Glomerular visceral epithelial cell (primary cell): Measurements from ENCODE around the gene FLRT1.

ENCODE experiments used
- DNase-seq: peaks from one replicate; pipeline ENCODE4 v3.0.0-alpha.2; 2016; ENCODE audit errors: extremely low spot score

FLRT1 gene

GRCh38 chr11:64006398-64006797 lies 29.3 kb upstream of the FLRT1 start:
- DNase-seq = no peak

DNA sequence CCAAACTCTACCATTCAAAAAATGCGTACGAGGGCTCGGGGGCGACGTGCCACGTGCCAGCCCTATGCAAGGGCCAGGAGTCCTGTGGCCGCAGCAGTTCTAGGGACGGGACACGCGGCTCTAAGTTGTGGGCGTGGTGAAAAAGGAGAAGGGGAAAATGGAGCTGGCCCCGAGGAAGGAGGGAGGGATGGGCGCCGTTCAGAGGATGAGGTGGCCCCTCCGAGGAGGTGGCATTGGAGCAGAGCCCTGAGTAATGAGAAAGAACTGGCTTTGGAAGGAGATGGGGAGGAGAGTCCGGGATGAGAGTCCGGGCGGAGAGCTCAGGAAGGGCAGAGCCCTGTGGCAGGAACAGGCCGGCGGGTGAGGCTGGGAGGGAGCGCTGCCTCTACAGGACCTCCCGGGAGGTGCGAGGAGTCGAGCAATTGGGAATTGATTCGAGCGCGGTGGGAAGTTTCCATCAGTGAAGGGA lies 28.5 kb upstream of the FLRT1 start:
- no peak for DNase-seq

DNA sequence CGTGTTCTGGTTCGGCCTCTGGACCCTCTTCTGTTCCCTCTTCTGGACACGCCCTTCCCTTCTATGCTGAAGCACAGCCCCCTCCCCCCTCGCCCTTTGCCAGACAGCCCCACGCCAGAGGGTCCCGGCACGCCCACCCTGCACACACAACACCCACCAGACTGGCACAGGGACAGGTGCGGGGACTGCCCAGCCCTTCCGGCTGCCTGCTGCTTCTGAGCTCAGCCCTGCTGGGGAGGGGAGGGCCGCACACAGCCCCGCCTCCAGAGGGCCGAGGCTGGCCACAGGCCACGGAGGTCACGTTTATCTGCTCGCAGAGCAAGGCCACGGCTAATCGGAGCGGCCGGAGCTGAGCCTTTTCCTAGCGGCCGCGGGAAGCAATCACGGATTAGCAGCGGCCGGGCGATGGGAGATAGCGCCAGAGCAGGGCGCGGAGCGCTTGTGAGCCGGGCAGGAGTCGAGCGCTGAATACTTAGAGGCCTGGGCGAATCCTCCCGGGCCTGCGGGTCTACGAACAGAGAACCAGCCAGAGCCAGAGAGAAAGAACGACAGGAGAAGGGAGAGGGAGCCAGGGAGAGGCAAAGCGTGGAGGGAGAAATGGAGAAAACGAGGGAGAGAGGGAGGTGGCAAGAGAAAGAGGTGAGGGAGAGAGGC lies 28.0 kb upstream of the FLRT1 start:
- no peak for DNase-seq

- DNase-seq = no peak
These were observed 27.3 kb upstream of the FLRT1 start for GRCh38 chr11:64008283-64008913.

- no peak for DNase-seq
These were observed 26.7 kb upstream of the FLRT1 start for GRCh38 chr11:64008914-64009633.

DNA sequence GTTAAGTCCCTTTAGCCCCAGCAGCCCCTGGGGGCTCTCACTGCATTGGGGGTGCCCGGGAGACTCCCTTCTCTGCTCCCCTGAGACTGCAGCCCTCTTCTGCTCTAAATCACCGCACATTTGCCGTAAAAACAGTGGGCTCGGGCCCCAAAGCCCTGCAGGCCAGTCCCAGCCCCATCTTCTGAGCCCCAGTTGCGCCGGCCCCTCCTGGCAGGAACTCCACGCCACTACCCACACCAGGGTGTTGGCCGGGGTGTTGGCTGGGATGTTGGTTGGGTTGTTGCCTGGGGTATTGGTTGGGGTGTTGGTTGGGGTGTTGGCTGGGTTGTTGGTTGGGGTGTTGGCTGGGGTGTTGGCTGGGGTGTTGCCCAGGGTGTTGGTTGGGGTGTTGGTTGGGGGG lies 26.0 kb upstream of the FLRT1 start:
- no peak for DNase-seq

GRCh38 chr11:64010783-64011182 lies 24.9 kb upstream of the FLRT1 start:
- no peak for DNase-seq

- no peak for DNase-seq
These were observed 24.4 kb upstream of the FLRT1 start for GRCh38 chr11:64011371-64011770.

- DNase-seq = no peak
These were observed 22.4 kb upstream of the FLRT1 start for GRCh38 chr11:64013141-64013896.

- no peak for DNase-seq
These were observed 21.4 kb upstream of the FLRT1 start for GRCh38 chr11:64014356-64014755.

- no peak for DNase-seq
These were observed 20.2 kb upstream of the FLRT1 start for GRCh38 chr11:64015510-64015909.

DNA sequence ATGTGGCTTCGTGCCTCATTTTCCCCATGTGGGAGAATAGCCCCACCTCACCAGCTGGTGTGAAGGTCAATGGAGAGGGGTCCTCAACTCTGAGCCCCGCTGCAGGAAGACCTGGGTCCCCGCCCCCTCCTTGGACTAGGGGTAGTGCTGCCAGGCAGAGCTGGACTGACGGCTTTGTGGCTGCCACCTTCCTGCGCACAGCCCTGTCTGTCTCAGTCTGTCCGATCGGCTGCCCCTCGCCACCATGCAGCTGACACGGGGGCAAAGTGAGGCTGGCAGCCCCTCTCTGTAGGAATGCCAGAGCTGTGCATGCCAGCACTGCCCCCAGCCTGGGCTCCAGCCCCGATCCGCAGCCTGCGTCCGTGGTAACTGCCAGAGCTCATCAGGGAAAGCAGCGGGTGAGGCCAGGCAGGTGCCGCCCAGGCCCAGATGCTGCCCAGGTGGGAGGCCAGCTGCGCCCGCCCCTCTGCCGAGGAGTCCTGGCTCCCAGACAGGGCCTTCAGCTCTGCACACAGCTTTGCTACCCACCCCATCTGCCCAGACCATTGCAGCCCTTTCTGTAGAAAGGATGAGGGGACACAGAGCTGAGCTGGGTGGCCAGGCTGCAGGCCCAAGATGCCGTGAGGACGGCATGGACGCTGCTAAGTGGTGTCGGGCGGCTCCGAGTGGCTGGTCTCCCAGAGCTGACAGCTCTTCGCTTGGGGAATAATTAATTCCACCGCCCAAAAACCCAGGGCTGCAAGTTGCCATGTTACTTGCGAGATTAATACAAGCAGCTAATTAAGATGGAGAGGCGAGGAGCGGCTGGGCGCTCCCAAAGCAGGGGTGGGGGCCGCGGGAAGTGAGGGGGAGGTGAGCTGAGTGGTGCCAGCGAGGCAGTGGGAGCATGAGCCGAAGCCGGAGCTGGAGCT lies 19.5 kb upstream of the FLRT1 start:
- no peak for DNase-seq

DNA sequence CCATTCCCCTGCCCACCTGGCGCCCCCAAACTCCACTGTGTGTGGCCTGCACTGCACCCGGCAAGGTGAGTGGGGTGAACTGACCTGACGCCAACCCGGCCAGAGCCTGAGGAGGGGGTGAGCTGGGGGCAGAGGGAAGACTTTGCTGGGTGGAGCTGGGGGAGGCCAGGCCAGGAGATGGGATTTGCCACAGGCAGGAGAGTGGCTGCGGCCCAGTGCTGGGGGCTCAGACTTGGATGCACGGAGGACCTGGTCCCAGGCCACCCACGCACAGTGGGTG lies 17.8 kb upstream of the FLRT1 start:
- DNase-seq = no peak

DNA sequence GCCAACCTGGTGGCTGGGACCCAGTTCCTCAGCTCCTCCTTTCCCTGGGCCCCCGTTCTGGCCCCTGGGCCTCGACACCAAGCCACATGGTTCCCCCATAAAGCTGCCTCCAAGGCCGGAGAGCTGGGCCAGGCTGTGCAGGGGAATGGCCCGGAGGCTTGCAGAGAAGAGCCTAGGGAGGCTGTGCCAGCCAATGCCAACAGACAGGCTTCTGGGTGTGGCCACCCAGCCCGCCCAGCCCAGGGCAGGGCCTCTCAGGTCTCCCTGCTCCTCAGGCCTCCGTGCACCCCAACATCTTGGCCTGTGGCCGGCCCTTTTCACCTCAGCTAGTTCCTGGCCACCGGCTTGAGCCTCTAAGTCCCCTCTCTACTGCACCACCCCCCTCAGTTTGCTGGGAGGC lies 17.4 kb upstream of the FLRT1 start:
- DNase-seq = no peak

GRCh38 chr11:64019106-64020037 lies 16.4 kb upstream of the FLRT1 start:
- DNase-seq = no peak

- no peak for DNase-seq
These were observed 14.6 kb upstream of the FLRT1 start for GRCh38 chr11:64020976-64021756.

DNA sequence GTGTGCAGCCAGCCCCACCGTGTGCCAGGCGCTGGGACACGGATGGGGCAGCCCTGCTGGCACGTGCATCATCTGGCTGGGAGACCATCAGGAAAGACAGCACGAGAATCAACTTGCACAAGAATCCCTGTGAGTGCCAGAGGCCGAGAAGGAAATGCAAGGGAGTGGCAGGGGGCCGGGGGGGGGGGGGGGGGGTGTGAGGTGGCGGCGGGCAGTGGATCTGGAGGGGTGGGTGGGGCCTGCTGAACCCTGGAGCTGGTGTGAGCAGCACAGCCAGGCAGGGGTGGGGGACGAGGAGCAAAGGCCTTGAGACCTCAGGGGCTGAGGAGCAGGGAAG lies 14.0 kb upstream of the FLRT1 start:
- DNase-seq = no peak

DNA sequence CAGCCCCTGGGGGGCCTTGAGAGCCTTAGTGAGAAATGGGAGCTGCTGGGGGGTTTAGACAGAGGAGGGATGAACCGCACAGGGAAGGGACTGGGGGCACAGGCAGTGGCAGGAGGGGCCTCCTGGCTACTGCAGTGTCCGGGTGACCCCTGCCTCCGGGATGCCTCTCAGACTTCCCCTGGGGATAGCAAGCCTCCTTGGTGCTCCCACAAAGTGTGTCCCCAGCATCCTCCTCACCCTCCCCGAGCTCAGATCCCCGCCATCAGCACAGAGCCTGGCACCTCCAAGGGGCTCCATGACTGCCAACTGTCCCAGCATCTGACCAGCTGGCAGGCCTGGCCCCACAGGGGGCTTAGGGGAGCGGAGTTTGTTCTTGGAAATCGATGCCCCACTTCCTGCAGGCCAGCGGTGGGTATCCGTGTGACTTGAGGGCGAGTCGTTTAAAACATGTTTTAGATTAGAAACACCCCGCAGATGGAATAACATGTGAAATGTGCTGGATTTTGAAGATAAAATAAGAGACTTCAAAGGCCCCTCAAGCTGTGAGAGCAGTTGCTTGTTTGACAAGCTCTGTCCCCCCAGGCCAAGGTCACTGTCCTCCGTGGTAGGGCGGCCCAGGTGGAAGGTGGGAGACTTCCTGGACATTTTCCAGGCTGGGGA lies 13.5 kb upstream of the FLRT1 start:
- DNase-seq = no peak
